GM12878 (cell line): Measurements from ENCODE around the gene PTPN14. TPM values are rescaled to one million over a fixed set of nuclear protein-coding genes. Genes with fewer than 3 reads are reported as not detected.

Experiments
- ATAC-seq: fragments of 200-7000 bp; cut with Tn5 transposase; 3 replicates; pipeline ENCODE4 v1.9.1; 2020; ENCODE audit warnings: mild to moderate bottlenecking, moderate library complexity
- BruUV-seq: library from RNA; stranded (reverse); fragments of 400-500 nt; replicated peaks from 2 replicates; lab custom pipeline; 2021; lab: Mats Ljungman, UMichigan
- CTCF ChIA-PET: fragments of 300-600 bp; sonication (Branson Sonifier 250); formaldehyde crosslinking; extraction: SDS; loops from one replicate; lab custom pipeline; 2021; ENCODE audit warnings: inconsistent platforms; lab: Yijun Ruan, JAX
- POLR2A ChIA-PET: fragments of 350-600 bp; formaldehyde crosslinking; extraction: SDS; loops from one replicate; lab custom pipeline; 2021; ENCODE audit warnings: inconsistent platforms; lab: Charles Lee
- RAD21 ChIA-PET: fragments of 300-600 bp; sonication (Branson Sonifier 250); formaldehyde crosslinking; loops from one replicate; lab custom pipeline; 2023; ENCODE audit warnings: antibody characterized with exemption; ENCODE audit not compliant: unreplicated experiment; lab: Charles Lee
- SMC1A ChIA-PET: fragments of 300-600 bp; sonication (Branson Sonifier 250); formaldehyde crosslinking; loops from one replicate; lab custom pipeline; 2023; ENCODE audit not compliant: unreplicated experiment, uncharacterized antibody; lab: Charles Lee
- DNase-seq: peaks from one replicate; pipeline ENCODE4 v3.0.0-alpha.2; 2011; ENCODE audit warnings: low read depth, low spot score
- FAIRE-seq: peaks from 3 replicates; lab custom pipeline; 2011; peaks lifted over from hg19 to GRCh38; lab: Jason Lieb, UNC
- H2AFZ ChIP-seq: 2 replicates; pipeline ENCODE4 v1.6.0; 2011; ENCODE audit warnings: low read depth, low read length, control low read depth; ENCODE audit not compliant: control insufficient read depth
- H3K27ac ChIP-seq: 2 replicates; pipeline ENCODE4 v1.5.1; 2011; ENCODE audit warnings: control low read depth; ENCODE audit not compliant: control insufficient read depth, insufficient read depth
- H3K27me3 ChIP-seq, 2 experiments: replicated peaks in 1 of 2; 2 replicates each; pipeline versions ENCODE4 v1.6.0 to v1.6.1; 2011; ENCODE audit warnings: low read length in 1 of 2; ENCODE audit not compliant: control insufficient read depth in 2 of 2, insufficient read depth in 2 of 2
- H3K36me3 ChIP-seq, 2 experiments: 2 replicates each; pipeline ENCODE4 v1.5.1; 2011; ENCODE audit warnings: low read length in 1 of 2; ENCODE audit not compliant: control insufficient read depth in 2 of 2, insufficient read depth in 2 of 2
- H3K4me1 ChIP-seq: 2 replicates; pipeline ENCODE4 v1.6.1; 2011; ENCODE audit warnings: mild to moderate bottlenecking, low read length, moderate library complexity, mixed read lengths; ENCODE audit not compliant: control insufficient read depth, insufficient read depth
- H3K4me2 ChIP-seq: 2 replicates; pipeline ENCODE4 v1.6.0; 2011; ENCODE audit warnings: control low read depth; ENCODE audit not compliant: control insufficient read depth, insufficient read depth
- H3K4me3 ChIP-seq: fragments of 200-600 bp; sonication (generic); 2 replicates; pipeline ENCODE4 v1.5.1; 2016
- H3K79me2 ChIP-seq: 2 replicates; pipeline ENCODE4 v1.6.0; 2011; ENCODE audit warnings: low read length; ENCODE audit not compliant: control insufficient read depth, insufficient read depth
- H3K9ac ChIP-seq: 2 replicates; pipeline ENCODE4 v1.8.0; 2011; ENCODE audit warnings: low read length, control low read depth, mixed read lengths; ENCODE audit not compliant: control insufficient read depth, insufficient read depth
- H3K9me3 ChIP-seq: replicated peaks from 3 replicates; pipeline ENCODE4 v1.5.1; 2011; ENCODE audit warnings: mild to moderate bottlenecking, low read length; ENCODE audit not compliant: control insufficient read depth, insufficient read depth
- H4K20me1 ChIP-seq: 2 replicates; pipeline ENCODE4 v1.6.0; 2011; ENCODE audit not compliant: control insufficient read depth, insufficient read depth
- MTA2 ChIP-seq: fragments of 450-650 bp; IDR thresholded peaks from 2 replicates; pipeline ENCODE4 v1.6.1; 2016; ENCODE audit warnings: low read depth, mild to moderate bottlenecking, moderate library complexity
- whole genome bisulfite sequencing: methylation state at CpG from one replicate; pipeline ENCODE4 v1.1.6; 2016; ENCODE audit warnings: low lambda C conversion rate; ENCODE audit not compliant: insufficient replicate concordance, insufficient coverage; ENCODE audit errors: missing lambda C conversion rate; 5-methylcytosine and 5-hydroxymethylcytosine counted together
- in situ Hi-C: fragments of 300-500 bp; cut with MboI; formaldehyde crosslinking; loops from 9 replicates; pipeline ENCODE4 v1.14.3; 2018; ENCODE audit warnings: mixed read lengths
- intact Hi-C: fragments of 100-400 bp; cut with micrococcal nuclease; formaldehyde crosslinking; loops from one replicate; pipeline ENCODE4 v1.14.2; 2022; ENCODE audit not compliant: unreplicated experiment
- polyA plus RNA-seq, 11 experiments: library from polyadenylated mRNA; depleted of rRNA in 4 of 11; unstranded in 6 of 11; stranded (reverse) in 5 of 11; fragments of >200 nt; fragmentation: Nextera tagmentation in 4 of 11; fragmentation: Illumina TruSeq in 1 of 11; extraction: Ambion mirVana in 4 of 11; extraction: Trizol in 1 of 11; gene quantifications; 1 replicate in 1 of 11; 2 replicates in 10 of 11; pipeline versions ENCODE4 v1.2.1 to v1.2.3, GENCODE V29; 2011 to 2016; ENCODE audit warnings: inconsistent platforms in 2 of 11, missing spikeins in 2 of 11, low read depth in 1 of 11
- total RNA-seq, 4 experiments: library from RNA; depleted of rRNA in 3 of 4; stranded (reverse); fragments of >200 nt in 3 of 4; fragmentation: Illumina TruSeq in 1 of 4; extraction: Trizol in 1 of 4; gene quantifications; 2 replicates each; pipeline versions ENCODE4 v1.2.1 to v1.2.3, GENCODE V29; 2013 to 2021
- TF ChIP-seq, protein P1 (sequence below): fragments of 450-650 bp; formaldehyde crosslinking; IDR thresholded peaks from 2 replicates; pipeline ENCODE4 v1.4.0; 2022; ENCODE audit warnings: mild to moderate bottlenecking, moderate library complexity

Gene PTPN14
- total and polyA plus RNA-seq, 10 of the 15 experiments (the other 5 are each of a cell fraction or from before 2014, with no cell fraction given): 0.05 to 5.1 (median 0.44) TPM

DNA sequence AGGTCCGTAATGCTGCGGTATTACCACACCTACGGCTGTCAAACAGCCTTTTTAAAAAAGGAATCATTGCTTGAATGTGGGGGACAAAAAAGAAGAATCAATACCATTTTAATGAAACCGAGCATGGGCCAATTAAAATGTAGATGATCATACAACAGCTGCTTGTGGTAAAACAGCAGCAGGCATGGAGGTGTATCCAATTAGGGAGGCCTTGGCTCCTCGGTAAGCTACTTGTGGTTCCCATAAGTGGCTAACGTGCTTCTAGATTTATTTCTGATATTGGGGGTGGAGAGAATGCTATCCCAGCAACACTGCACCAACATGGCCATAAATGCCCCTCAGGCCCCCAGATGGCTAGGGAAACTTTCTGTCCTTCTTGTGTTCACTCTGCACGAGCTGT, 1.8 kb downstream of the PTPN14 start:
- no peak overlapping the region for H3K4me2 ChIP-seq
- POLR2A ChIA-PET: interaction anchor here (0.8 to 5.0 kb wide), 4 partner anchors 10 to 1536 kb away, joined by 3 to 40 read pairs (median 8); no protein-coding TSS in a partner anchor

More for the DNA sequence above, 1.8 kb downstream of the PTPN14 start:
- ChIA-PET CTCF (interaction anchor here (0.6 to 2.9 kb wide), 9 partner anchors 9 to 218 kb away, joined by 3 to 17 read pairs (median 5); no protein-coding TSS in a partner anchor), RAD21 (interaction anchor here (0.7 to 6.7 kb wide), 10 partner anchors 12 to 160 kb away, joined by 3 to 51 read pairs (median 4); no protein-coding TSS in a partner anchor), SMC1A (interaction anchor here (0.6 to 6.7 kb wide), 18 partner anchors 8 to 159 kb away, joined by 3 to 83 read pairs (median 4); no protein-coding TSS in a partner anchor)
- no peak for FAIRE-seq
- H3K27me3 ChIP-seq: peaks cover 3 to 7% of the 10 kb centered on the region in 2 experiments; a peak in 3 of 4 replicates
- no peaks in the 10 kb centered on the region for H3K36me3 ChIP-seq
- H2AFZ ChIP-seq: no peak overlapping the region
- intact Hi-C loops (no loop called here), in situ Hi-C loops (no loop called here)
- ATAC-seq: no peak; the same call in 2 of the 3 replicates
- DNase-seq: no peak
- 27% methylated on average over 7 of the region's 7 CpGs for WGBS
- no peaks in the 10 kb centered on the region for H3K9me3 ChIP-seq
- no peaks in the 10 kb centered on the region for H4K20me1 ChIP-seq
- TSS peak; percentile 46 for BruUV-seq
- no peak overlapping the region for H3K4me3 ChIP-seq
- H3K9ac ChIP-seq: no peak overlapping the region
- H3K27ac ChIP-seq: no peak overlapping the region
- H3K4me1 ChIP-seq: no peaks in the 10 kb centered on the region
- no peaks in the 10 kb centered on the region for H3K79me2 ChIP-seq
- TF ChIP-seq MTA2: peak; percentile 42; the same call in 1 of the 2 replicates
- TF ChIP-seq, protein P1, sequence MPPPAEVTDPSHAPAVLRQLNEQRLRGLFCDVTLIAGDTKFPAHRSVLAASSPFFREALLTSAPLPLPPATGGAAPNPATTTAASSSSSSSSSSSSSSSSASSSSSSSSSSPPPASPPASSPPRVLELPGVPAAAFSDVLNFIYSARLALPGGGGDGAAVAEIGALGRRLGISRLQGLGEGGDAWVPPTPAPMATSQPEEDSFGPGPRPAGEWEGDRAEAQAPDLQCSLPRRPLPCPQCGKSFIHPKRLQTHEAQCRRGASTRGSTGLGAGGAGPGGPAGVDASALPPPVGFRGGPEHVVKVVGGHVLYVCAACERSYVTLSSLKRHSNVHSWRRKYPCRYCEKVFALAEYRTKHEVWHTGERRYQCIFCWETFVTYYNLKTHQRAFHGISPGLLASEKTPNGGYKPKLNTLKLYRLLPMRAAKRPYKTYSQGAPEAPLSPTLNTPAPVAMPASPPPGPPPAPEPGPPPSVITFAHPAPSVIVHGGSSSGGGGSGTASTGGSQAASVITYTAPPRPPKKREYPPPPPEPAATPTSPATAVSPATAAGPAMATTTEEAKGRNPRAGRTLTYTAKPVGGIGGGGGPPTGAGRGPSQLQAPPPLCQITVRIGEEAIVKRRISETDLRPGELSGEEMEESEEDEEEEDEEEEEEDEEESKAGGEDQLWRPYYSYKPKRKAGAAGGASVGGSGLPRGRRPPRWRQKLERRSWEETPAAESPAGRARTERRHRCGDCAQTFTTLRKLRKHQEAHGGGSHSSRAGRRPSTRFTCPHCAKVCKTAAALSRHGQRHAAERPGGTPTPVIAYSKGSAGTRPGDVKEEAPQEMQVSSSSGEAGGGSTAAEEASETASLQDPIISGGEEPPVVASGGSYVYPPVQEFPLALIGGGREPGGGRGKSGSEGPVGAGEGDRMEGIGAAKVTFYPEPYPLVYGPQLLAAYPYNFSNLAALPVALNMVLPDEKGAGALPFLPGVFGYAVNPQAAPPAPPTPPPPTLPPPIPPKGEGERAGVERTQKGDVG (CRISPR knock-in tag): no peak
